GM12878 (cell line): ENCODE results near the gene DCST1. TPM values are rescaled to one million over a fixed set of nuclear protein-coding genes. Genes with fewer than 3 reads are reported as not detected.

ENCODE experiments used
- ATF2 ChIP-seq: IDR thresholded peaks from 2 replicates; pipeline ENCODE4 v1.6.1; 2012; ENCODE audit warnings: low read length, inconsistent platforms
- CBFB ChIP-seq: IDR thresholded peaks from 2 replicates; pipeline ENCODE4 v1.6.1; 2016; ENCODE audit warnings: antibody characterized with exemption, low read depth
- CBX3 ChIP-seq: fragments of 200-600 bp; sonication (generic); IDR thresholded peaks from 2 replicates; pipeline ENCODE4 v1.6.1; 2016; ENCODE audit warnings: low read depth, borderline replicate concordance
- CEBPB ChIP-seq, 2 experiments: fragments of 150-350 bp in 1 of 2; IDR thresholded peaks; 2 replicates each; pipeline ENCODE4 v1.6.1; 2012 to 2014; ENCODE audit warnings: low read depth in 2 of 2, low read length in 2 of 2, borderline replicate concordance in 1 of 2, inconsistent platforms in 1 of 2
- FOS ChIP-seq: IDR thresholded peaks from 3 replicates; pipeline ENCODE4 v1.6.1; 2011; ENCODE audit warnings: borderline replicate concordance; ENCODE audit not compliant: insufficient read length; ENCODE audit errors: extremely low read depth
- FOXM1 ChIP-seq: IDR thresholded peaks from 2 replicates; pipeline ENCODE4 v1.6.1; 2012; ENCODE audit warnings: low read depth, mild to moderate bottlenecking, inconsistent platforms, low read length, moderate library complexity
- HDGF ChIP-seq: fragments of 450-650 bp; IDR thresholded peaks from 2 replicates; pipeline ENCODE4 v1.6.1; 2016; ENCODE audit warnings: antibody characterized with exemption
- MAX ChIP-seq: IDR thresholded peaks from 2 replicates; pipeline ENCODE4 v1.6.1; 2012; ENCODE audit warnings: low read depth, low read length, improper control_type of control experiment
- MLLT1 ChIP-seq: fragments of 450-650 bp; IDR thresholded peaks from 2 replicates; pipeline ENCODE4 v1.6.1; 2016; ENCODE audit warnings: mild to moderate bottlenecking
- RAD21 ChIP-seq: IDR thresholded peaks from 2 replicates; pipeline ENCODE4 v1.6.1; 2011; ENCODE audit warnings: mild to moderate bottlenecking, low read depth, low read length, moderate library complexity; ENCODE audit not compliant: insufficient read depth
- RCOR1 ChIP-seq: conservative IDR thresholded peaks from 2 replicates; pipeline ENCODE4 v1.6.1; 2012; ENCODE audit warnings: low read depth, low read length, improper control_type of control experiment
- RFX5 ChIP-seq: IDR thresholded peaks from 2 replicates; pipeline ENCODE4 v1.6.1; 2011; ENCODE audit warnings: low read depth, low read length, improper control_type of control experiment
- RUNX3 ChIP-seq: IDR thresholded peaks from 2 replicates; pipeline ENCODE4 v1.6.1; 2012; ENCODE audit warnings: low read length, inconsistent platforms
- SMAD1 ChIP-seq: fragments of 450-650 bp; IDR thresholded peaks from 2 replicates; pipeline ENCODE4 v1.6.1; 2018; ENCODE audit warnings: mild to moderate bottlenecking, low read depth; ENCODE audit not compliant: partially characterized antibody
- SREBF2 ChIP-seq: IDR thresholded peaks from 2 replicates; pipeline ENCODE4 v1.6.1; 2012; ENCODE audit warnings: mild to moderate bottlenecking, low read length
- YBX1 ChIP-seq: fragments of 450-650 bp; IDR thresholded peaks from 2 replicates; pipeline ENCODE4 v1.6.1; 2016; ENCODE audit warnings: antibody characterized with exemption
- ZBTB4 ChIP-seq: fragments of 450-650 bp; formaldehyde crosslinking; IDR thresholded peaks from 2 replicates; pipeline ENCODE4 v1.4.0; 2022; ENCODE audit warnings: mild to moderate bottlenecking, moderate library complexity
- ZNF207 ChIP-seq: fragments of 450-650 bp; IDR thresholded peaks from 2 replicates; pipeline ENCODE4 v1.6.1; 2014; ENCODE audit warnings: antibody characterized with exemption, mild to moderate bottlenecking, borderline replicate concordance
- ZNF622 ChIP-seq: fragments of 450-650 bp; IDR thresholded peaks from 2 replicates; pipeline ENCODE4 v1.6.1; 2017; ENCODE audit warnings: mild to moderate bottlenecking, inconsistent platforms
- polyA plus RNA-seq, 11 experiments: library from polyadenylated mRNA; depleted of rRNA in 4 of 11; unstranded in 6 of 11; stranded (reverse) in 5 of 11; fragments of >200 nt; fragmentation: Nextera tagmentation in 4 of 11; fragmentation: Illumina TruSeq in 1 of 11; extraction: Ambion mirVana in 4 of 11; extraction: Trizol in 1 of 11; gene quantifications; 1 replicate in 1 of 11; 2 replicates in 10 of 11; pipeline versions ENCODE4 v1.2.1 to v1.2.3, GENCODE V29; 2011 to 2016; ENCODE audit warnings: inconsistent platforms in 2 of 11, missing spikeins in 2 of 11, low read depth in 1 of 11
- total RNA-seq, 4 experiments: library from RNA; depleted of rRNA in 3 of 4; stranded (reverse); fragments of >200 nt in 3 of 4; fragmentation: Illumina TruSeq in 1 of 4; extraction: Trizol in 1 of 4; gene quantifications; 2 replicates each; pipeline versions ENCODE4 v1.2.1 to v1.2.3, GENCODE V29; 2013 to 2021
- TF ChIP-seq, protein P1 (sequence below): fragments of 450-650 bp; IDR thresholded peaks from 2 replicates; pipeline ENCODE4 v1.6.1; 2018; ENCODE audit warnings: mild to moderate bottlenecking, low read depth, moderate library complexity; ENCODE audit not compliant: partially characterized antibody

The DCST1 gene
- total and polyA plus RNA-seq, 10 of the 15 experiments (the other 5 are each of a cell fraction or from before 2014, with no cell fraction given), result not detected

- TF ChIP-seq ZBTB4 (CRISPR knock-in tag) (no peak), SREBF2 (no peak), FOXM1 (no peak), RUNX3 (no peak), ATF2 (no peak), RAD21 (no peak), ZNF622 (no peak), FOS (no peak), MLLT1 (no peak), SMAD1 (no peak), RFX5 (no peak), CBX3 (no peak), CBFB (no peak), HDGF (peak; percentile 48; the same call in 1 of the 2 replicates), CEBPB (IDR thresholded peaks at IDR 0.05; ENCODE audit: borderline replicate concordance in 1 of 2, low read depth in 2 of 2, low read length in 2 of 2) (no peak), MAX (peak; percentile 70), YBX1 (no peak), ZNF207 (no peak), RCOR1 (no peak)
- TF ChIP-seq, protein P1, sequence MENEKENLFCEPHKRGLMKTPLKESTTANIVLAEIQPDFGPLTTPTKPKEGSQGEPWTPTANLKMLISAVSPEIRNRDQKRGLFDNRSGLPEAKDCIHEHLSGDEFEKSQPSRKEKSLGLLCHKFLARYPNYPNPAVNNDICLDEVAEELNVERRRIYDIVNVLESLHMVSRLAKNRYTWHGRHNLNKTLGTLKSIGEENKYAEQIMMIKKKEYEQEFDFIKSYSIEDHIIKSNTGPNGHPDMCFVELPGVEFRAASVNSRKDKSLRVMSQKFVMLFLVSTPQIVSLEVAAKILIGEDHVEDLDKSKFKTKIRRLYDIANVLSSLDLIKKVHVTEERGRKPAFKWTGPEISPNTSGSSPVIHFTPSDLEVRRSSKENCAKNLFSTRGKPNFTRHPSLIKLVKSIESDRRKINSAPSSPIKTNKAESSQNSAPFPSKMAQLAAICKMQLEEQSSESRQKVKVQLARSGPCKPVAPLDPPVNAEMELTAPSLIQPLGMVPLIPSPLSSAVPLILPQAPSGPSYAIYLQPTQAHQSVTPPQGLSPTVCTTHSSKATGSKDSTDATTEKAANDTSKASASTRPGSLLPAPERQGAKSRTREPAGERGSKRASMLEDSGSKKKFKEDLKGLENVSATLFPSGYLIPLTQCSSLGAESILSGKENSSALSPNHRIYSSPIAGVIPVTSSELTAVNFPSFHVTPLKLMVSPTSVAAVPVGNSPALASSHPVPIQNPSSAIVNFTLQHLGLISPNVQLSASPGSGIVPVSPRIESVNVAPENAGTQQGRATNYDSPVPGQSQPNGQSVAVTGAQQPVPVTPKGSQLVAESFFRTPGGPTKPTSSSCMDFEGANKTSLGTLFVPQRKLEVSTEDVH, result no peak
Observed at GRCh38 chr1:155081472-155082300, 48.1 kb downstream of the DCST1 start (continued).
